ENCODE data around the gene FOXP1. TPM values are rescaled to one million over a fixed set of nuclear protein-coding genes. Genes with fewer than 3 reads are reported as not detected.

Gene FOXP1
- total RNA-seq, result 41.0 and 60.3 TPM in 2 replicates

DNA sequence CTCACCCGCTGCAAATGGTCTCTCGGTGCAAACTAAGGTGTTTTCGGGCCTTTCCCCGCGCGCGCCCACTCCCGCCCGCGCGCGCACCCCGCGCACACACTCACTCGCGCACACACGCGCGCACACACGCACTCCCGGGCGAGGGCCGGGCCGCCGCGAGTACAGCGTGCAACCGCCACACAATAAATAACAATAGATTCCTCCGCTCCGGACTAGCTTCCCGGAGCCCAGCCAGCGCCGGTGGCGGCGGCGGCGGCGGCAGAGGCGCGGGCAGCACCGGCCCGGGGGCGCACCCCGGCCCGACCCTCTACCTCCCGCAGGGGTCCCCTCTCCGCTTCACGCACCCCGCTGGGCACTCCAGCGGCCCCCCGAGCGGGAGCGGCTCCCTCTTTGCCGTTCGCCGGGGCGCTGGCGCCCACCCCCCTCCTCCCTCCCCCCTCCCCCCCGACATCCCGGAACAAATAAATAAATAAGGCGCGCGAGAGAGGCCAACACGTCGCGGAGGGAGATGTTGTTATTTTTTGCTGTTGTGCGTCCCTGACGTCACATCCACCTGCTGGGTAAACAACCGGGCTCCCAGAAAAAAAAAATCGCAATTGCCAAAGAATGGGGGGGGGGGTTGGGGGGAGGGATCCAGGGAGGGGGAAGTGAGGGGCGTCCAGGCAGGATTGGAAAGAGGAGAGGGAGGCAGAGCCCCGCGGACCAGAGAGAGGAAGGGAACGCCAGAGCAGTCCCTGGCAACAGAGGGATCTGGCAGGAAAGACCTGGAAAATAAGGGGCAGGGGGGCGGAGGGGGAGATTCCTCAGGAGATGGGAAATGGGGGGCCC is at the start of gene FOXP1:
TSS of gene FOXP1 (minus strand) at position 163 of the 828 bp plus-strand sequence. CDS start 385,347 bp downstream, outside the sequence.

Other genes starting within 250 kb of the FOXP1 start
- 0.71 and 1.1 TPM in 2 replicates for gene EIF4E3, start 141.7 kb upstream of the FOXP1 start, total RNA-seq
- not detected in 2 replicates for gene GPR27, start 170.1 kb upstream of the FOXP1 start, total RNA-seq
- gene PROK2, start 201.4 kb upstream of the FOXP1 start, total RNA-seq, result not detected in 2 replicates

All from smooth muscle cell of bladder (primary cell).